A673 (cell line): ENCODE data around the gene SORCS1.
A peak's percentile ranks its signal among the peaks of the same experiment; 100 is the strongest.

Source experiments
- EZH2 ChIP-seq: fragments of 200-600 bp; sonication (generic); IDR thresholded peaks from 2 replicates; pipeline ENCODE4 v1.6.1; 2017; ENCODE audit warnings: borderline replicate concordance, low read depth, mild to moderate bottlenecking, mixed read lengths, antibody characterized with exemption, low read length; ENCODE audit not compliant: poor library complexity, severe bottlenecking
- TF ChIP-seq, protein P1 (sequence below): fragments of 300-800, 200-600 bp; sonication (generic); conservative IDR thresholded peaks from 2 replicates; pipeline ENCODE4 v1.5.1; 2017; ENCODE audit warnings: low read depth, mild to moderate bottlenecking, antibody characterized with exemption, low read length, moderate library complexity, mixed read lengths

DNA sequence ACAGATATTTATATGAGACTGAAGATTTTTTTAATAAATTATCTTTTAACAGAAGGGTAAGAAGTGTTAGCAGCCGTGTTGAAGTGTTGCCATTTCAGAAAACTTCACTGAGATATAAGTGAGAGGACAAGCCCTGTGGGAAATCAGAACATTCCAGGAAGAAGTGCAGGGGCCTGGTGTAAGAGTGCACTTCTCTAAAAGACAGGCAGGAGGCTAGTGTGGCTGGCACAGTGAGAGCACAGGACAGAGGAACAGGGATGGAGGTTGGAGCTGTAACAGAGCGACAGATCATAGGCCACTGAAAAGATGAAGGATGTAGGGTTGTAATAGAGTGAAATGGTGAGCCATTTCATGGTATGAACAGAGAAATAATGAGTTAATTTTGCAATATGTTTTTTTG, 608.9 kb downstream of the SORCS1 start:
- TF ChIP-seq, protein P1, sequence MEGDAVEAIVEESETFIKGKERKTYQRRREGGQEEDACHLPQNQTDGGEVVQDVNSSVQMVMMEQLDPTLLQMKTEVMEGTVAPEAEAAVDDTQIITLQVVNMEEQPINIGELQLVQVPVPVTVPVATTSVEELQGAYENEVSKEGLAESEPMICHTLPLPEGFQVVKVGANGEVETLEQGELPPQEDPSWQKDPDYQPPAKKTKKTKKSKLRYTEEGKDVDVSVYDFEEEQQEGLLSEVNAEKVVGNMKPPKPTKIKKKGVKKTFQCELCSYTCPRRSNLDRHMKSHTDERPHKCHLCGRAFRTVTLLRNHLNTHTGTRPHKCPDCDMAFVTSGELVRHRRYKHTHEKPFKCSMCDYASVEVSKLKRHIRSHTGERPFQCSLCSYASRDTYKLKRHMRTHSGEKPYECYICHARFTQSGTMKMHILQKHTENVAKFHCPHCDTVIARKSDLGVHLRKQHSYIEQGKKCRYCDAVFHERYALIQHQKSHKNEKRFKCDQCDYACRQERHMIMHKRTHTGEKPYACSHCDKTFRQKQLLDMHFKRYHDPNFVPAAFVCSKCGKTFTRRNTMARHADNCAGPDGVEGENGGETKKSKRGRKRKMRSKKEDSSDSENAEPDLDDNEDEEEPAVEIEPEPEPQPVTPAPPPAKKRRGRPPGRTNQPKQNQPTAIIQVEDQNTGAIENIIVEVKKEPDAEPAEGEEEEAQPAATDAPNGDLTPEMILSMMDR: peak; percentile 30; the same call in 1 of the 2 replicates
- TF ChIP-seq EZH2: no peak
